K562 (cell line): Measurements from ENCODE around the gene PLEKHF1. TPM values are rescaled to one million over a fixed set of nuclear protein-coding genes. Genes with fewer than 3 reads are reported as not detected.

Experiments
- ATAC-seq: fragments of 200-7000 bp; cut with Tn5 transposase; 3 replicates; pipeline ENCODE4 v1.9.1; 2020; ENCODE audit warnings: moderate library complexity
- BruUV-seq: library from RNA; stranded (reverse); fragments of 400-500 nt; replicated peaks from 2 replicates; lab custom pipeline; 2021; lab: Mats Ljungman, UMichigan
- CTCF ChIA-PET: fragments of 300-600 bp; formaldehyde crosslinking; extraction: SDS; loops from one replicate; lab custom pipeline; 2021; ENCODE audit warnings: low intra/inter-chr PET ratio; lab: Yijun Ruan, JAX
- POLR2A ChIA-PET: fragments of 300-600, 350-650 bp; sonication (Branson Sonifier 250); formaldehyde crosslinking; extraction: SDS; loops from one replicate; lab custom pipeline; 2021; ENCODE audit warnings: antibody characterized with exemption, inconsistent platforms; lab: Yijun Ruan, JAX
- DNase-seq, 4 experiments: peaks; one replicate each; pipeline versions ENCODE4 v3.0.0 to v3.0.0-alpha.2; 2011 to 2018; ENCODE audit warnings: low spot score in 3 of 4, mixed read lengths in 3 of 4; ENCODE audit errors: extremely low read depth in 1 of 4
- FAIRE-seq: peaks from 2 replicates; lab custom pipeline; 2011; peaks lifted over from hg19 to GRCh38; lab: Jason Lieb, UNC
- H2AFZ ChIP-seq: 2 replicates; pipeline ENCODE4 v1.6.0; 2011; ENCODE audit warnings: low read depth, low read length, control low read depth, inconsistent platforms
- H3K27ac ChIP-seq: fragments of 200-600 bp; 3 replicates; pipeline ENCODE4 v1.8.0; 2011; ENCODE audit warnings: low read depth, mild to moderate bottlenecking, control low read depth, inconsistent platforms, low read length, moderate library complexity, mixed read lengths; ENCODE audit errors: extremely low read depth
- H3K27me3 ChIP-seq, 2 experiments: fragments of 300-600 bp in 1 of 2; 2 replicates in 1 of 2; 3 replicates in 1 of 2; pipeline versions ENCODE4 v1.6.0 to v1.8.0; 2011; ENCODE audit warnings: inconsistent platforms in 2 of 2, low read length in 2 of 2, mild to moderate bottlenecking in 1 of 2, mixed read lengths in 1 of 2, moderate library complexity in 1 of 2; ENCODE audit not compliant: control insufficient read depth in 2 of 2, insufficient read depth in 2 of 2
- H3K36me3 ChIP-seq: fragments of 300-600 bp; 3 replicates; pipeline ENCODE4 v1.8.0; 2011; ENCODE audit warnings: mild to moderate bottlenecking, low read length, inconsistent platforms; ENCODE audit not compliant: control insufficient read depth, insufficient read depth
- H3K4me1 ChIP-seq, 2 experiments: fragments of 200-600 bp in 1 of 2; replicated peaks in 1 of 2; 2 replicates in 1 of 2; 3 replicates in 1 of 2; pipeline versions ENCODE4 v1.5.1 to v1.8.0; 2011; ENCODE audit warnings: inconsistent platforms in 2 of 2, low read length in 2 of 2, mild to moderate bottlenecking in 1 of 2, mixed read lengths in 1 of 2, moderate library complexity in 1 of 2; ENCODE audit not compliant: control insufficient read depth in 2 of 2, insufficient read depth in 2 of 2
- H3K4me2 ChIP-seq: 2 replicates; pipeline ENCODE4 v1.6.1; 2011; ENCODE audit warnings: low read length, control low read depth, inconsistent platforms, mixed read lengths; ENCODE audit not compliant: insufficient read depth
- H3K4me3 ChIP-seq: fragments of 200-600 bp; sonication (generic), shearing (Covaris generic); 2 replicates; pipeline ENCODE4 v1.5.1; 2016; ENCODE audit warnings: control low read depth, inconsistent platforms
- H3K79me2 ChIP-seq: fragments of 200-600 bp; 3 replicates; pipeline ENCODE4 v1.8.0; 2011; ENCODE audit warnings: low read length, inconsistent platforms; ENCODE audit not compliant: control insufficient read depth, insufficient read depth
- H3K9ac ChIP-seq, 2 experiments: 2 replicates each; pipeline versions ENCODE4 v1.6.0 to v1.6.1; 2011; ENCODE audit warnings: low read depth in 2 of 2, low read length in 2 of 2, control low read depth in 1 of 2, inconsistent platforms in 1 of 2, mild to moderate bottlenecking in 1 of 2, mixed read lengths in 1 of 2; ENCODE audit not compliant: insufficient read depth in 1 of 2
- H3K9me1 ChIP-seq: one replicate; pipeline ENCODE4 v1.6.0; 2011; ENCODE audit warnings: inconsistent platforms, mild to moderate bottlenecking, low read length, moderate library complexity; ENCODE audit not compliant: control insufficient read depth, insufficient read depth
- H3K9me3 ChIP-seq: replicated peaks from 2 replicates; pipeline ENCODE4 v1.5.1; 2011; ENCODE audit warnings: low read depth, low read length, inconsistent platforms; ENCODE audit not compliant: control insufficient read depth, insufficient read depth
- H4K20me1 ChIP-seq: replicated peaks from 2 replicates; pipeline ENCODE4 v1.6.1; 2011; ENCODE audit warnings: low read length, inconsistent platforms, mixed read lengths; ENCODE audit not compliant: control insufficient read depth, insufficient read depth
- EP400 ChIP-seq: fragments of 450-650 bp; IDR thresholded peaks from 2 replicates; pipeline ENCODE4 v1.6.1; 2017; ENCODE audit warnings: antibody characterized with exemption, mild to moderate bottlenecking, moderate library complexity
- ESRRB ChIP-seq: fragments of 250-450 bp; sonication (Bioruptor Pico); IDR thresholded peaks from 2 replicates; pipeline ENCODE4 v1.5.0; 2020; ENCODE audit warnings: mild to moderate bottlenecking, moderate library complexity, borderline replicate concordance
- GABPA ChIP-seq: fragments of 200-800 bp; sonication (Bioruptor generic); conservative IDR thresholded peaks from 2 replicates; pipeline ENCODE4 v1.6.1; 2016; ENCODE audit warnings: low read depth, missing genetic modification characterization, missing compliant biosample characterization
- HDAC2 ChIP-seq: fragments of 450-650 bp; IDR thresholded peaks from 2 replicates; pipeline ENCODE4 v1.6.1; 2016; ENCODE audit warnings: mild to moderate bottlenecking
- LEF1 ChIP-seq: fragments of 450-650 bp; IDR thresholded peaks from 2 replicates; pipeline ENCODE4 v1.6.1; 2016; ENCODE audit warnings: mild to moderate bottlenecking
- MIER1 ChIP-seq: fragments of 450-650 bp; IDR thresholded peaks from 2 replicates; pipeline ENCODE4 v1.6.1; 2016; ENCODE audit warnings: antibody characterized with exemption, mild to moderate bottlenecking, low read depth
- NCOA4 ChIP-seq: fragments of 450-650 bp; IDR thresholded peaks from 2 replicates; pipeline ENCODE4 v1.6.1; 2018; ENCODE audit warnings: mild to moderate bottlenecking; ENCODE audit not compliant: partially characterized antibody
- PHB2 ChIP-seq: fragments of 450-650 bp; IDR thresholded peaks from 2 replicates; pipeline ENCODE4 v1.6.1; 2017; ENCODE audit warnings: low read depth
- POLR2G ChIP-seq: fragments of 200-400 bp; formaldehyde crosslinking; IDR thresholded peaks from 2 replicates; pipeline ENCODE4 v1.6.1; 2017; ENCODE audit warnings: low read depth, mild to moderate bottlenecking, antibody characterized with exemption, low read length, moderate library complexity
- ZNF282 ChIP-seq: sonication (generic); formaldehyde crosslinking; IDR thresholded peaks from 2 replicates; pipeline ENCODE4 v1.8.1; 2023; ENCODE audit warnings: missing genetic modification reagents
- ZZZ3 ChIP-seq: fragments of 450-650 bp; IDR thresholded peaks from 2 replicates; pipeline ENCODE4 v1.6.1; 2016; ENCODE audit warnings: antibody characterized with exemption, mild to moderate bottlenecking, moderate library complexity
- WGBS: fragments of 100-300 bp; shearing (Covaris generic); methylation state at CpG from one replicate; pipeline ENCODE4 v1.1.6; 2016; ENCODE audit warnings: low coverage, mixed read lengths; ENCODE audit not compliant: insufficient coverage; ENCODE audit errors: missing lambda C conversion rate; 5-methylcytosine and 5-hydroxymethylcytosine counted together
- in situ Hi-C: fragments of 300-500 bp; cut with MboI; formaldehyde crosslinking; loops from 4 replicates; pipeline ENCODE4 v1.15.0; 2018; ENCODE audit warnings: inconsistent platforms, mixed read lengths
- intact Hi-C: fragments of 100-400 bp; cut with micrococcal nuclease; formaldehyde crosslinking; loops from 2 replicates; pipeline ENCODE4 v1.14.2; 2022
- polyA plus RNA-seq, 8 experiments: library from polyadenylated mRNA; depleted of rRNA in 4 of 8; stranded (reverse) in 5 of 8; unstranded in 3 of 8; fragments of >200 nt; fragmentation: Nextera tagmentation in 2 of 8; fragmentation: Illumina TruSeq in 1 of 8; extraction: Ambion mirVana in 2 of 8; extraction: Trizol in 1 of 8; gene quantifications; 2 replicates each; pipeline versions ENCODE4 v1.2.1 to v1.2.3, GENCODE V29; 2011 to 2014; ENCODE audit warnings: inconsistent platforms in 1 of 8, missing spikeins in 1 of 8
- total RNA-seq, 7 experiments: library from RNA; depleted of rRNA in 6 of 7; stranded (reverse); fragments of >200 nt in 6 of 7; fragmentation: Illumina TruSeq in 2 of 7; extraction: Trizol in 2 of 7; gene quantifications; 2 replicates each; pipeline versions ENCODE4 v1.2.1 to v1.2.3, GENCODE V29; 2011 to 2021; ENCODE audit warnings: low replicate concordance in 1 of 7
- TF ChIP-seq, protein P1 (sequence below): sonication (generic); formaldehyde crosslinking; IDR thresholded peaks from 2 replicates; pipeline ENCODE4 v1.9.0; 2022; ENCODE audit warnings: mild to moderate bottlenecking, missing genetic modification reagents
- TF ChIP-seq, protein P2 (sequence below): sonication (generic); formaldehyde crosslinking; IDR thresholded peaks from 2 replicates; pipeline ENCODE4 v1.9.0; 2022; ENCODE audit warnings: mild to moderate bottlenecking, missing genetic modification reagents

Gene PLEKHF1
- total and polyA plus RNA-seq, 9 of the 15 experiments (the other 6 are each of a cell fraction or from before 2014, with no cell fraction given): 0.07 to 13.4 (median 3.9) TPM; not detected in 1

DNA sequence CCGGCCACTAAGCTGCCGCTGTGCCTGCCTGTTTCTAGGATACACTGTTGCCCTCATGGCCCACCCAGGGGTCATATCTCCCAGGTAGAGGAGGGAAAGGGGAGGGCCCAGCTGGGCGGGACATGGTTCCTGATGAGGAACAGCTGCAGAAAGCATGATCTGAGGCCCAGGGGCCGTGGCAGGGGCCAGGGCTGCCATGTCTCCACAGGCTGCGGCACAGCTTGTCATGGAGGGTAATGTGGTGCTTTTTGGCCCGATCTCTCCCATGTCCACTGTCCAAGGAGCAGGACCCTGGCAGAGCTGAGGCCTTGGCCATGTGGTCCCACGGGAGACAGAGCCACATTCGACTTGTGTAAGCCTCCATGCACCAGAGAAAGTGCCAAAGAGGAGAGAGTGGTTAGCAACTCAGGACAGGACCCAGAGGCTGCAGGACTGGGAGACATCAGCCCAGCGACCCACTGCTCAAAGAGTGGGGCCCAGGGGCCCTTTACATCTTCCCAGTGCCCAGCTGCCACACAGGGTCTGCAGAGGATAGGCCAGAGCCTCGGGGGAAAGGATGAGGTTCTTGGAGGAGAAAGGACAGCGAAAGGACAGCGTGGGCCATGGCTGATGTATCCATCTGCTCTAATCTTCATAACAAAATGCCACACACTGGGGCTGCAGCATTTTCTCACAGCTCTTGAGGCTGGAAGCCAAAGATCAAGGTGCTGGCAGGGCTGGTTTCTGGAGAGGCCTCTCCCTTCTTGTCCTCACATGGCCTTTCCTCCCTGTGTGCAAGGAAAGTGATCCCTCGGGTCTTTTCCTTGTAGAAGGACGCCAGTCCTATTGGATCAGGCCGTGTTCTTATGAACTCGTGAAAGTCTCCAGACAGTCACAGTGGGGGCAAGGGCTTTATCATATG lies 47.6 kb upstream of the PLEKHF1 start:
- TF ChIP-seq POLR2G (peak; percentile 57; the same call in 1 of the 2 replicates), MIER1 (no peak)
- FAIRE-seq (no peak), ATAC-seq (no peak; the same call in 2 of the 3 replicates), DNase-seq (no peak)
- Histone ChIP-seq H3K9me1 (no peaks in the 10 kb centered on the region), H3K27me3 (no peaks in the 10 kb centered on the region), H2AFZ (no peak overlapping the region), H3K4me3 (no peak overlapping the region), H3K4me1 (peaks cover 0 to 11% of the 10 kb centered on the region in 2 experiments; a peak in 1 of 5 replicates), H3K36me3 (peaks cover 37% of the 10 kb centered on the region; the same call in 2 of the 3 replicates), H3K4me2 (no peak overlapping the region), H3K9me3 (no peaks in the 10 kb centered on the region), H3K9ac (peak overlapping the region in 1 of 2 experiments; percentile 62; a peak in 2 of 4 replicates), H3K27ac (no peak overlapping the region), H3K79me2 (no peaks in the 10 kb centered on the region), H4K20me1 (no peaks in the 10 kb centered on the region)
- CTCF ChIA-PET: no interaction called here
- 46% methylated on average over 14 of the region's 16 CpGs for WGBS
- in situ Hi-C loops (no loop called here), intact Hi-C loops (no loop called here)
- BruUV-seq: no TSS peak
- POLR2A ChIA-PET: interaction anchor here (0.6 to 2.2 kb wide), 9 partner anchors 8 to 121 kb away, joined by 3 to 9 read pairs (median 4); partner anchors contain the start of gene POP4

DNA sequence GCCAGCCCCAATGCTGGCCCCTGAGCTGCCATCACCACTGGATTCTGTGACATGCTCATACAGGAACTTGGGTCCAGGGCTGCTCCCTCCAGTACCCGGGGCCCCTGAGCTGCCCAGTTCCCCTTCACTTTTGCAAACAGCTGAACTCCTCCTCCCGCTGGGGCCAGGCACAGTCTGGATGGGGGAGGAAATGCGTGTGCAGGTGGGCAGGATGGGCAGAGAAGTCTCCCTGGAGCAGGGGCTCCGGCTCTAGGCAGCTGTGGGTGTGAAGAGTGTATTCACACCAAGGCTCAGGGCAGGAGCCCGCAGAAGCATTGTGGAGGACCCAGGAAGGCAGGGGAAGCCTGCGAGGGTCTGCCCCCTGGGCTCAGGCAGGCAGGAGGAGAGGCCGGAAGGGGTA lies 46.8 kb upstream of the PLEKHF1 start:
- H3K4me1 ChIP-seq: peaks cover 0 to 11% of the 10 kb centered on the region in 2 experiments; a peak in 1 of 5 replicates

More for the DNA sequence above, 46.8 kb upstream of the PLEKHF1 start:
- Histone ChIP-seq H3K79me2 (no peaks in the 10 kb centered on the region), H2AFZ (no peak overlapping the region), H3K4me2 (no peak overlapping the region), H3K4me3 (no peak overlapping the region), H3K36me3 (peaks cover 29% of the 10 kb centered on the region; the same call in 2 of the 3 replicates), H3K27me3 (no peaks in the 10 kb centered on the region), H4K20me1 (no peaks in the 10 kb centered on the region), H3K9ac (peak overlapping the region in 1 of 2 experiments; percentile 55; a peak in 1 of 4 replicates), H3K9me1 (no peaks in the 10 kb centered on the region), H3K9me3 (no peaks in the 10 kb centered on the region), H3K27ac (no peak overlapping the region)
- CTCF ChIA-PET: no interaction called here
- FAIRE-seq: no peak
- no peak for DNase-seq
- intact Hi-C loops: no loop called here
- no TSS peak for BruUV-seq
- 39% methylated on average over 7 of the region's 7 CpGs for WGBS
- ATAC-seq: no peak
- POLR2A ChIA-PET: interaction anchor here (0.7 to 2.2 kb wide), 7 partner anchors 9 to 327 kb away, joined by 3 to 9 read pairs (median 3); partner anchors contain the start of gene POP4
- no peak for TF ChIP-seq EP400
- TF ChIP-seq HDAC2: no peak
- TF ChIP-seq, protein P1, sequence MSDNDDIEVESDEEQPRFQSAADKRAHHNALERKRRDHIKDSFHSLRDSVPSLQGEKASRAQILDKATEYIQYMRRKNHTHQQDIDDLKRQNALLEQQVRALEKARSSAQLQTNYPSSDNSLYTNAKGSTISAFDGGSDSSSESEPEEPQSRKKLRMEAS (CRISPR knock-in tag): no peak
- no peak for TF ChIP-seq ESRRB (CRISPR knock-in tag)
- TF ChIP-seq, protein P2, sequence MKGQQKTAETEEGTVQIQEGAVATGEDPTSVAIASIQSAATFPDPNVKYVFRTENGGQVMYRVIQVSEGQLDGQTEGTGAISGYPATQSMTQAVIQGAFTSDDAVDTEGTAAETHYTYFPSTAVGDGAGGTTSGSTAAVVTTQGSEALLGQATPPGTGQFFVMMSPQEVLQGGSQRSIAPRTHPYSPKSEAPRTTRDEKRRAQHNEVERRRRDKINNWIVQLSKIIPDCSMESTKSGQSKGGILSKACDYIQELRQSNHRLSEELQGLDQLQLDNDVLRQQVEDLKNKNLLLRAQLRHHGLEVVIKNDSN: no peak
- no peak for TF ChIP-seq PHB2
- no peak for TF ChIP-seq NCOA4
- no peak for TF ChIP-seq LEF1
- TF ChIP-seq ZZZ3: no peak
- TF ChIP-seq GABPA (tag): no peak
- no peak for TF ChIP-seq ZNF282 (CRISPR knock-in tag)
- in situ Hi-C loops: no loop called here
